Measurements from ENCODE around the gene SSTR3. TPM values are rescaled to one million over a fixed set of nuclear protein-coding genes. Genes with fewer than 3 reads are reported as not detected.

Gene SSTR3
- total and polyA plus RNA-seq, 2 of the 13 experiments (the other 11 are each of a cell fraction or from before 2014, with no cell fraction given): 0.08 to 0.64 TPM

DNA sequence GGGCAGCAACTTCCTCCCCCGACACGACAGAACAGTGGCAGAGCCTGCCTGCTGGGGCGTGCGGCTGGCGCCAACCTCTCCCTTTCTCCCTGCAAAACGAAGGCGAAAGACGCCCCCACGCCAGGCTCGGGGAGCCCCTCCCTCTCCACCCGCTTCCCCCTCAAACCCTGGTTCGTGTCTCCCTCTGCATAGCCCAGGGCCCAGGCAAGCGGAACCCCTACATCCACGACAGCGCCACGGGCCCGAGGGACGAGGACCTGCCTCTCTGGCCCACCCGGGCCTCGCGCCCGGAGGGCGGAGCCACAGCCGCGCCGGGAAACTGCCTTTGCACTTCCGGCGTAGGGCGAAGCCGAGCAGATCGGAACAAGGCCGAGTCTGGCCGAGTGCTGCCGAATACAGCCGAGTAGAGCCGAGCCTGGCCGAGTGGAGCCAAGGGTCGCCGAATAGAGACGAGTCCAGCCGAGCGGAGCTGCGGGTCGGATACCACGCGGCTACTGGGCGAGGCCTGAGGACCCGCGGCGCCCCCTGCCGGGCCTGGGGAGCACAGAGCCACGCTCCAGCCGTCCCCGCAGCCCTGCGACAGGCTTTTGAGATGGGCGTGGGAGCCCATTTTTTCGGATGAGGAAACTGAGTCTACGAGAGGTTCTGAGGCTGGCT, 13.0 kb downstream of the SSTR3 start (continued):
- TF ChIP-seq, protein P1, sequence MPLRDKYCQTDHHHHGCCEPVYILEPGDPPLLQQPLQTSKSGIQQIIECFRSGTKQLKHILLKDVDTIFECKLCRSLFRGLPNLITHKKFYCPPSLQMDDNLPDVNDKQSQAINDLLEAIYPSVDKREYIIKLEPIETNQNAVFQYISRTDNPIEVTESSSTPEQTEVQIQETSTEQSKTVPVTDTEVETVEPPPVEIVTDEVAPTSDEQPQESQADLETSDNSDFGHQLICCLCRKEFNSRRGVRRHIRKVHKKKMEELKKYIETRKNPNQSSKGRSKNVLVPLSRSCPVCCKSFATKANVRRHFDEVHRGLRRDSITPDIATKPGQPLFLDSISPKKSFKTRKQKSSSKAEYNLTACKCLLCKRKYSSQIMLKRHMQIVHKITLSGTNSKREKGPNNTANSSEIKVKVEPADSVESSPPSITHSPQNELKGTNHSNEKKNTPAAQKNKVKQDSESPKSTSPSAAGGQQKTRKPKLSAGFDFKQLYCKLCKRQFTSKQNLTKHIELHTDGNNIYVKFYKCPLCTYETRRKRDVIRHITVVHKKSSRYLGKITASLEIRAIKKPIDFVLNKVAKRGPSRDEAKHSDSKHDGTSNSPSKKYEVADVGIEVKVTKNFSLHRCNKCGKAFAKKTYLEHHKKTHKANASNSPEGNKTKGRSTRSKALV (CRISPR knock-in tag; IDR thresholded peaks at IDR 0.05): peak; percentile 88
- TF ChIP-seq TGIF2 (CRISPR knock-in tag; IDR thresholded peaks at IDR 0.05) (peak; percentile 63; the same call in 1 of the 2 replicates), MTF2 (CRISPR knock-in tag; IDR thresholded peaks at IDR 0.05; ENCODE audit: borderline replicate concordance) (no peak), GTF2F1 (IDR thresholded peaks at IDR 0.05; ENCODE audit: low read length) (no peak), NFYC (CRISPR knock-in tag; IDR thresholded peaks at IDR 0.05) (no peak), ZNF510 (CRISPR knock-in tag; IDR thresholded peaks at IDR 0.05; ENCODE audit: low read depth) (peak; percentile 79; the same call in 1 of the 2 replicates), REL (CRISPR knock-in tag; conservative IDR thresholded peaks at IDR 0.05) (peak; percentile 80), ETV5 (CRISPR knock-in tag; IDR thresholded peaks at IDR 0.05; ENCODE audit: borderline replicate concordance) (peak; percentile 83), ZBTB3 (CRISPR knock-in tag; IDR thresholded peaks at IDR 0.05; ENCODE audit: borderline replicate concordance, low read depth) (no peak), RFXAP (CRISPR knock-in tag; IDR thresholded peaks at IDR 0.05; ENCODE audit: borderline replicate concordance) (0 out of 2 replicates have a peak, but pooled peaks have one; percentile 69), ZNF720 (CRISPR knock-in tag; IDR thresholded peaks at IDR 0.05) (no peak), ELF1 (CRISPR knock-in tag; IDR thresholded peaks at IDR 0.05) (peak; percentile 92), ATF3 (CRISPR knock-in tag; IDR thresholded peaks at IDR 0.05) (no peak), ZNF609 (CRISPR knock-in tag; IDR thresholded peaks at IDR 0.05; ENCODE audit: borderline replicate concordance) (no peak), NCOA2 (CRISPR knock-in tag; IDR thresholded peaks at IDR 0.05) (peak; percentile 39; the same call in 1 of the 2 replicates), CCDC6 (CRISPR knock-in tag; IDR thresholded peaks at IDR 0.05) (peak; percentile 69; the same call in 1 of the 2 replicates), CHCHD3 (CRISPR knock-in tag; IDR thresholded peaks at IDR 0.05) (0 out of 2 replicates have a peak, but pooled peaks have one; percentile 14), CHD2 (IDR thresholded peaks at IDR 0.05; ENCODE audit: low read depth, low read length) (no peak), HMGA1 (CRISPR knock-in tag; conservative IDR thresholded peaks at IDR 0.05) (no peak), ZKSCAN1 (IDR thresholded peaks at IDR 0.05; ENCODE audit: low read length) (no peak), STAG1 (CRISPR knock-in tag; IDR thresholded peaks at IDR 0.05) (peak; percentile 64), SP5 (CRISPR knock-in tag; IDR thresholded peaks at IDR 0.05; ENCODE audit: borderline replicate concordance, low read depth) (peak; percentile 59; the same call in 1 of the 2 replicates)
- TF ChIP-seq, protein P2, sequence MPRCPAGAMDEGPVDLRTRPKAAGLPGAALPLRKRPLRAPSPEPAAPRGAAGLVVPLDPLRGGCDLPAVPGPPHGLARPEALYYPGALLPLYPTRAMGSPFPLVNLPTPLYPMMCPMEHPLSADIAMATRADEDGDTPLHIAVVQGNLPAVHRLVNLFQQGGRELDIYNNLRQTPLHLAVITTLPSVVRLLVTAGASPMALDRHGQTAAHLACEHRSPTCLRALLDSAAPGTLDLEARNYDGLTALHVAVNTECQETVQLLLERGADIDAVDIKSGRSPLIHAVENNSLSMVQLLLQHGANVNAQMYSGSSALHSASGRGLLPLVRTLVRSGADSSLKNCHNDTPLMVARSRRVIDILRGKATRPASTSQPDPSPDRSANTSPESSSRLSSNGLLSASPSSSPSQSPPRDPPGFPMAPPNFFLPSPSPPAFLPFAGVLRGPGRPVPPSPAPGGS (CRISPR knock-in tag; IDR thresholded peaks at IDR 0.05): peak; percentile 84; the same call in 1 of the 2 replicates
